B cell (primary cell): Measurements from ENCODE around the gene CTDSP2.

Experiments
- EZH2 ChIP-seq: IDR thresholded peaks from 2 replicates; pipeline ENCODE4 v1.6.1; 2012; ENCODE audit warnings: borderline replicate concordance, low read depth, mild to moderate bottlenecking, moderate library complexity, low read length; ENCODE audit not compliant: insufficient read depth, poor library complexity, severe bottlenecking
- TF ChIP-seq, protein P1 (sequence below): fragments of 200-600 bp; IDR thresholded peaks from one replicate; pipeline ENCODE4 v1.8.0; 2022; ENCODE audit warnings: antibody characterized with exemption, mild to moderate bottlenecking

DNA sequence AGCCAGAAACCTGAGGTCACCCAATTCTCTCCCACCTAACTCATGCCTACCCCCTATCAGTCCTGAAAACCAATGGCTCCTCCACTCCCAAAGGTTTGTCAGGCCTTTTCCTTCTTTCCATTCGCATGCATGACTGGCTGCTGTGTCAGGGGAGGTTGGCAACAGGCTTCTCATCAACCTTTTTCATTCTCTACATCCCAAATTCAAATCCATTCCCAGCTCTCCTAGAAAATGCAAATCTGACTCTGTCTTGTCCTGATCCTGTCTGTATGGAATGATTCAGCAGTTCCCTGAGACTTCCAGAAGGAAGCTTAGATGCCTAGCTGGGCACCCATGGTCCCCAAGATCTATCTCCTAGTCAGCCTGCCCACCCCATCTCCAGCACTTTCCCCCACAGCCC, 5.0 kb upstream of the CTDSP2 start:
- TF ChIP-seq, protein P1, sequence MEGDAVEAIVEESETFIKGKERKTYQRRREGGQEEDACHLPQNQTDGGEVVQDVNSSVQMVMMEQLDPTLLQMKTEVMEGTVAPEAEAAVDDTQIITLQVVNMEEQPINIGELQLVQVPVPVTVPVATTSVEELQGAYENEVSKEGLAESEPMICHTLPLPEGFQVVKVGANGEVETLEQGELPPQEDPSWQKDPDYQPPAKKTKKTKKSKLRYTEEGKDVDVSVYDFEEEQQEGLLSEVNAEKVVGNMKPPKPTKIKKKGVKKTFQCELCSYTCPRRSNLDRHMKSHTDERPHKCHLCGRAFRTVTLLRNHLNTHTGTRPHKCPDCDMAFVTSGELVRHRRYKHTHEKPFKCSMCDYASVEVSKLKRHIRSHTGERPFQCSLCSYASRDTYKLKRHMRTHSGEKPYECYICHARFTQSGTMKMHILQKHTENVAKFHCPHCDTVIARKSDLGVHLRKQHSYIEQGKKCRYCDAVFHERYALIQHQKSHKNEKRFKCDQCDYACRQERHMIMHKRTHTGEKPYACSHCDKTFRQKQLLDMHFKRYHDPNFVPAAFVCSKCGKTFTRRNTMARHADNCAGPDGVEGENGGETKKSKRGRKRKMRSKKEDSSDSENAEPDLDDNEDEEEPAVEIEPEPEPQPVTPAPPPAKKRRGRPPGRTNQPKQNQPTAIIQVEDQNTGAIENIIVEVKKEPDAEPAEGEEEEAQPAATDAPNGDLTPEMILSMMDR = no peak
- no peak for TF ChIP-seq EZH2
